ENCODE data around the gene FGFR2. TPM values are rescaled to one million over a fixed set of nuclear protein-coding genes. Genes with fewer than 3 reads are reported as not detected.
A peak's percentile ranks its signal among the peaks of the same experiment; 100 is the strongest.

Gene FGFR2
- total and polyA plus RNA-seq, 3 experiments from 2014 or later, result 0.11 to 1.3 (median 0.13) TPM

DNA sequence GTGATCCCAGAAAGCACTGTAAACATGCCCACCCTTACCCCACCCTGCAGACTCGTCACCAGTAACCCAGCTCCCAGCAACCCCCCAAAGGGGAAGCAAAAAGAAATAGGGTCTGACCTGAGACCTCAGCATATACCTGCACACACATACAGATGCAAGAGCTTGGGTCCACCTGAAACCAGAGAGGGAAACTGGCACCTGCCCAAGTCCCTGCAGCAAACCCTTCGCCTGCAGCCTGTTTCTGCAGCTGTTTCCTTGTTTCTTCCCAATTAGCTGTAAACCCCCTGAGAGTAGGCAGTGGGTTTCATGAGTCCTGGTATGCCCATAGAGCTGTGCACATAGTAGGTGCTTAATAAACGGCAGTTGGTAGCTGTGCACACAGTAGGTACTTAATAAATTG is 140.5 kb downstream of the FGFR2 start:
- Mint-ChIP-seq H3K27ac (no peak overlapping the region), H3K9me3 (peaks cover 0 to 5% (median 0%) of the 10 kb centered on the region in 5 donors), H3K4me1 (no peaks in the 10 kb centered on the region), H3K27me3 (peaks cover 0 to 2% of the 10 kb centered on the region in 2 donors), H3K36me3 (no peaks in the 10 kb centered on the region), H3K4me3 (no peak overlapping the region)
- no peak for DNase-seq
- Histone ChIP-seq H3K9me3 (ENCODE audit: low read length) (no peaks in the 10 kb centered on the region), H3K27me3 (ENCODE audit: insufficient read depth, low read length, poor library complexity, severe bottlenecking) (no peaks in the 10 kb centered on the region), H3K4me3 (ENCODE audit: low read length) (no peak overlapping the region), H3K4me1 (ENCODE audit: insufficient read depth, low read length) (no peaks in the 10 kb centered on the region), H3K27ac (ENCODE audit: low read depth, low read length) (no peak overlapping the region), H3K36me3 (ENCODE audit: insufficient read depth, low read length) (no peaks in the 10 kb centered on the region)
- CTCF ChIA-PET, result no interaction called here
- POLR2A ChIA-PET, result no interaction called here

DNA sequence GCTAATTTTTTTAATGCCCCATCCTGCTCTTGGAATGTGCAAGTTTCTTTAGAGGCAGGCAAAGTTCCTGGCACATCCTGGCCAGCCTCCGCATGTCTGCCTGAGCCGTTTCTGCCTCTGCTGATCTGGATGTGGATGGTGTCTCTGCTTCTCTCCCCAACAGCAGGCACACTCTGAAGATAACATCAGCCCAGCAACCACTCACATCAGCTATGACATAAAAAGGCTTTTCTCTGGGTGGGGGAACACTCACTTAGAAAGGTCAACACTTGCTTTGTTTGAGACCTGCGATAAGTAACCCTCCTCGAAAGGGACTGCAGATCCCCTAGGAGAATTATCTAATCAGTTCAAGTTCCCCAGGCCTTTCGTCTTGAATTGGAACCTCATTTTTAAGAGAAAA is 142.9 kb downstream of the FGFR2 start:
- H3K27ac ChIP-seq (ENCODE audit: low read depth, low read length), result no peak overlapping the region
- no peaks in the 10 kb centered on the region for H3K36me3 ChIP-seq (ENCODE audit: insufficient read depth, low read length)
- ChIA-PET POLR2A (no interaction called here), CTCF (no interaction called here)
- no peaks in the 10 kb centered on the region for H3K9me3 ChIP-seq (ENCODE audit: low read length)
- H3K4me3 ChIP-seq (ENCODE audit: low read length), result no peak overlapping the region
- no peaks in the 10 kb centered on the region for H3K27me3 ChIP-seq (ENCODE audit: insufficient read depth, low read length, poor library complexity, severe bottlenecking)
- Mint-ChIP-seq H3K9me3 (peaks cover 0 to 5% (median 0%) of the 10 kb centered on the region in 5 donors), H3K27me3 (peaks cover 0 to 2% of the 10 kb centered on the region in 2 donors), H3K4me3 (no peak overlapping the region), H3K27ac (no peak overlapping the region), H3K36me3 (no peaks in the 10 kb centered on the region), H3K4me1 (no peaks in the 10 kb centered on the region)
- H3K4me1 ChIP-seq (ENCODE audit: insufficient read depth, low read length), result no peaks in the 10 kb centered on the region
- DNase-seq, result no peak

- H3K36me3 Mint-ChIP-seq, result no peaks in the 10 kb centered on the region
- no peaks in the 10 kb centered on the region for H3K9me3 ChIP-seq (ENCODE audit: low read length)
- H3K27me3 ChIP-seq (ENCODE audit: insufficient read depth, low read length, poor library complexity, severe bottlenecking), result no peaks in the 10 kb centered on the region
- ChIA-PET CTCF (no interaction called here), POLR2A (no interaction called here)
- no peak for DNase-seq
- no peak overlapping the region for H3K27ac Mint-ChIP-seq
- no peaks in the 10 kb centered on the region for H3K4me1 ChIP-seq (ENCODE audit: insufficient read depth, low read length)
- H3K36me3 ChIP-seq (ENCODE audit: insufficient read depth, low read length), result no peaks in the 10 kb centered on the region
- H3K9me3 Mint-ChIP-seq, result peaks cover 0 to 5% (median 0%) of the 10 kb centered on the region in 5 donors
- no peak overlapping the region for H3K27ac ChIP-seq (ENCODE audit: low read depth, low read length)
- H3K4me3 Mint-ChIP-seq, result no peak overlapping the region
- peaks cover 0 to 2% of the 10 kb centered on the region in 2 donors for H3K27me3 Mint-ChIP-seq
- H3K4me3 ChIP-seq (ENCODE audit: low read length), result no peak overlapping the region
- H3K4me1 Mint-ChIP-seq, result no peaks in the 10 kb centered on the region
Observed at GRCh38 chr10:121454781-121455180, 143.5 kb downstream of the FGFR2 start.

- Histone ChIP-seq H3K27me3 (ENCODE audit: insufficient read depth, low read length, poor library complexity, severe bottlenecking) (no peaks in the 10 kb centered on the region), H3K4me1 (ENCODE audit: insufficient read depth, low read length) (no peaks in the 10 kb centered on the region), H3K36me3 (ENCODE audit: insufficient read depth, low read length) (no peaks in the 10 kb centered on the region), H3K27ac (ENCODE audit: low read depth, low read length) (no peak overlapping the region), H3K9me3 (ENCODE audit: low read length) (no peaks in the 10 kb centered on the region), H3K4me3 (ENCODE audit: low read length) (no peak overlapping the region)
- no peak overlapping the region for H3K27ac Mint-ChIP-seq
- CTCF ChIA-PET, result no interaction called here
- peaks cover 0 to 2% of the 10 kb centered on the region in 2 donors for H3K27me3 Mint-ChIP-seq
- POLR2A ChIA-PET, result no interaction called here
- peaks cover 0 to 5% (median 0%) of the 10 kb centered on the region in 5 donors for H3K9me3 Mint-ChIP-seq
- DNase-seq, result no peak
- no peaks in the 10 kb centered on the region for H3K4me1 Mint-ChIP-seq
- no peaks in the 10 kb centered on the region for H3K36me3 Mint-ChIP-seq
- no peak overlapping the region for H3K4me3 Mint-ChIP-seq
Observed at GRCh38 chr10:121453160-121453559, 145.1 kb downstream of the FGFR2 start.

GRCh38 chr10:121452581-121452980 is 145.7 kb downstream of the FGFR2 start:
- CTCF ChIA-PET, result no interaction called here

GRCh38 chr10:121450247-121450646 is 148.0 kb downstream of the FGFR2 start:
- no peaks in the 10 kb centered on the region for H3K27me3 ChIP-seq (ENCODE audit: insufficient read depth, low read length, poor library complexity, severe bottlenecking)
- H3K4me3 ChIP-seq (ENCODE audit: low read length), result no peak overlapping the region
- no peak for DNase-seq
- H3K9me3 ChIP-seq (ENCODE audit: low read length), result no peaks in the 10 kb centered on the region
- Mint-ChIP-seq H3K27me3 (peaks cover 0 to 2% of the 10 kb centered on the region in 2 donors), H3K9me3 (no peaks in the 10 kb centered on the region), H3K36me3 (no peaks in the 10 kb centered on the region), H3K4me3 (no peak overlapping the region), H3K4me1 (no peaks in the 10 kb centered on the region), H3K27ac (no peak overlapping the region)
- H3K4me1 ChIP-seq (ENCODE audit: insufficient read depth, low read length), result no peaks in the 10 kb centered on the region
- CTCF ChIA-PET, result no interaction called here
- no peaks in the 10 kb centered on the region for H3K36me3 ChIP-seq (ENCODE audit: insufficient read depth, low read length)
- H3K27ac ChIP-seq (ENCODE audit: low read depth, low read length), result no peak overlapping the region
- POLR2A ChIA-PET, result no interaction called here

More at GRCh38 chr10:121452581-121452980, 145.7 kb downstream of the FGFR2 start:
- Histone ChIP-seq H3K9me3 (ENCODE audit: low read length) (no peaks in the 10 kb centered on the region), H3K36me3 (ENCODE audit: insufficient read depth, low read length) (no peaks in the 10 kb centered on the region), H3K27me3 (ENCODE audit: insufficient read depth, low read length, poor library complexity, severe bottlenecking) (no peaks in the 10 kb centered on the region), H3K4me3 (ENCODE audit: low read length) (no peak overlapping the region), H3K27ac (ENCODE audit: low read depth, low read length) (no peak overlapping the region), H3K4me1 (ENCODE audit: insufficient read depth, low read length) (no peaks in the 10 kb centered on the region)
- POLR2A ChIA-PET, result no interaction called here
- no peak overlapping the region for H3K4me3 Mint-ChIP-seq
- no peaks in the 10 kb centered on the region for H3K36me3 Mint-ChIP-seq
- H3K27ac Mint-ChIP-seq, result no peak overlapping the region
- DNase-seq, result no peak
- no peaks in the 10 kb centered on the region for H3K4me1 Mint-ChIP-seq
- peaks cover 0 to 2% of the 10 kb centered on the region in 2 donors for H3K27me3 Mint-ChIP-seq
- peaks cover 0 to 5% (median 0%) of the 10 kb centered on the region in 5 donors for H3K9me3 Mint-ChIP-seq

- peak overlapping the region in 1 of 8 donors; percentile 60 for H3K27ac Mint-ChIP-seq
- Histone ChIP-seq H3K36me3 (ENCODE audit: insufficient read depth, low read length) (no peaks in the 10 kb centered on the region), H3K27ac (ENCODE audit: low read depth, low read length) (no peak overlapping the region), H3K9me3 (ENCODE audit: low read length) (no peaks in the 10 kb centered on the region), H3K27me3 (ENCODE audit: insufficient read depth, low read length, poor library complexity, severe bottlenecking) (no peaks in the 10 kb centered on the region), H3K4me1 (ENCODE audit: insufficient read depth, low read length) (no peaks in the 10 kb centered on the region), H3K4me3 (ENCODE audit: low read length) (no peak overlapping the region)
- no peaks in the 10 kb centered on the region for H3K4me1 Mint-ChIP-seq
- no peaks in the 10 kb centered on the region for H3K9me3 Mint-ChIP-seq
- no peak for DNase-seq
- H3K36me3 Mint-ChIP-seq, result no peaks in the 10 kb centered on the region
- CTCF ChIA-PET, result no interaction called here
- H3K4me3 Mint-ChIP-seq, result no peak overlapping the region
- H3K27me3 Mint-ChIP-seq, result peaks cover 0 to 2% of the 10 kb centered on the region in 2 donors
- POLR2A ChIA-PET, result no interaction called here
Observed at GRCh38 chr10:121449482-121449924, 148.7 kb downstream of the FGFR2 start.

DNA sequence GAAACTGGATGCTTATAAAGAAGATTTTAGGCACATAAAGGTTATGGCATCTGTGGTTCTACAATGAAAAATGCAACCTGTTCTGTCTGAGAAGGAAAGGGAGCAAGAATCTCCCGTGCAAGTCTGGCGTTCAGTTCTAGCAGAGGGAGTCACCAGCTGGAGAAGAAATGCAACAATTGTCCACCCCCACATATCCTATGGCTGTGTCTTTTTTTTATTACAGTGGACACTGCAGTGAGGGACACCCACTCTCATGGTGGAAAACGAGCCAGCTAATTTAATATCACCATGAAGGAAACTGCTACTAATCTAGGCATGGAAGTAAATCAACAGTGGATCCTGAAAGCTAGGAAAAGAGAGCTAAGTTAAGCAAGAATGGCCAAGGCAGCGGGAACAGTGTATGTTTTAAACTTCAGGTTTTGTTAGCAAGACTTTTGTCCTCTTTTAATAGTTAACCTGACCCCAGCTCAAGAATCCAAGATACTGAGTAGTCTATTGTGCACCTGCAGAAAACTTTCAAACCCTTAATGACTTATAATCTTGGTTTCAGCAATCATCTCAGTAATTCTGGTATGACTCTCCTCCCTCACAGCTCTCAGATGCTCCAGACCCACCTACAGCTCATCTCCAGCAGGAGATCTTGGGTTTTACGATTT is 149.3 kb downstream of the FGFR2 start:
- ChIA-PET POLR2A (no interaction called here), CTCF (no interaction called here)
- Mint-ChIP-seq H3K27me3 (peaks cover 0 to 2% of the 10 kb centered on the region in 2 donors), H3K4me1 (no peaks in the 10 kb centered on the region), H3K4me3 (no peak overlapping the region), H3K9me3 (no peaks in the 10 kb centered on the region), H3K36me3 (no peaks in the 10 kb centered on the region), H3K27ac (peak overlapping the region in 1 of 8 donors; percentile 60)
- no peak for DNase-seq
- Histone ChIP-seq H3K4me3 (ENCODE audit: low read length) (no peak overlapping the region), H3K27ac (ENCODE audit: low read depth, low read length) (no peak overlapping the region), H3K4me1 (ENCODE audit: insufficient read depth, low read length) (no peaks in the 10 kb centered on the region), H3K36me3 (ENCODE audit: insufficient read depth, low read length) (no peaks in the 10 kb centered on the region), H3K27me3 (ENCODE audit: insufficient read depth, low read length, poor library complexity, severe bottlenecking) (no peaks in the 10 kb centered on the region), H3K9me3 (ENCODE audit: low read length) (no peaks in the 10 kb centered on the region)

Data from CD8-positive, alpha-beta memory T cell (primary cell).